ENCODE measurements around the gene C10orf53.
"Not testable (repeated sequence)": the region's sequence is repeated elsewhere in the genome, so short reads cannot be mapped to it uniquely, and the experiment has no call there.

C10orf53 gene

GRCh38 chr10:49652421-49653272 is 26.8 kb upstream of the C10orf53 start:
- DNase-seq (ENCODE audit: low spot score): no peak

GRCh38 chr10:49653273-49653929 is 26.1 kb upstream of the C10orf53 start:
- no peak for DNase-seq (ENCODE audit: low spot score)

- no peak for DNase-seq (ENCODE audit: low spot score)
These were observed 25.3 kb upstream of the C10orf53 start for GRCh38 chr10:49654036-49654693.

GRCh38 chr10:49655099-49655498 is 24.4 kb upstream of the C10orf53 start:
- DNase-seq (ENCODE audit: low spot score): no peak

- DNase-seq (ENCODE audit: low spot score): no peak
These were observed 22.5 kb upstream of the C10orf53 start for GRCh38 chr10:49656845-49657493.

- DNase-seq (ENCODE audit: low spot score): no peak
These were observed 21.8 kb upstream of the C10orf53 start for GRCh38 chr10:49657606-49658005.

- DNase-seq (ENCODE audit: low spot score): no peak
These were observed 18.2 kb upstream of the C10orf53 start for GRCh38 chr10:49661140-49661856.

- no peak for DNase-seq (ENCODE audit: low spot score)
These were observed 17.2 kb upstream of the C10orf53 start for GRCh38 chr10:49662169-49662830.

- DNase-seq (ENCODE audit: low spot score): no peak
These were observed 15.9 kb upstream of the C10orf53 start for GRCh38 chr10:49663596-49663995.

GRCh38 chr10:49664006-49664841 is 15.2 kb upstream of the C10orf53 start:
- DNase-seq (ENCODE audit: low spot score): no peak

- no peak for DNase-seq (ENCODE audit: low spot score)
These were observed 14.6 kb upstream of the C10orf53 start for GRCh38 chr10:49664842-49665355.

GRCh38 chr10:49666054-49666615 is 13.3 kb upstream of the C10orf53 start:
- DNase-seq (ENCODE audit: low spot score): no peak

- no peak for DNase-seq (ENCODE audit: low spot score)
These were observed 12.8 kb upstream of the C10orf53 start for GRCh38 chr10:49666685-49667084.

- no peak for DNase-seq (ENCODE audit: low spot score)
These were observed 11.5 kb upstream of the C10orf53 start for GRCh38 chr10:49667991-49668390.

GRCh38 chr10:49668684-49669083 is 10.8 kb upstream of the C10orf53 start:
- DNase-seq (ENCODE audit: low spot score): no peak

- no peak for DNase-seq (ENCODE audit: low spot score)
These were observed 498 bp upstream of the C10orf53 start for GRCh38 chr10:49678827-49679479.

- not testable (repeated sequence) for DNase-seq (ENCODE audit: low spot score)
These were observed 3.0 kb downstream of the C10orf53 start for GRCh38 chr10:49682449-49682848.

GRCh38 chr10:49682879-49683278 is 3.4 kb downstream of the C10orf53 start:
- no peak for DNase-seq (ENCODE audit: low spot score)

- DNase-seq (ENCODE audit: low spot score): no peak
These were observed 7.2 kb downstream of the C10orf53 start for GRCh38 chr10:49686651-49687050.
